NCI-H146 (cell line): ENCODE results near the gene KDM4C.
"Not testable (repeated sequence)": the region's sequence is repeated elsewhere in the genome, so short reads cannot be mapped to it uniquely, and the experiment has no call there.

Experiments
- DNase-seq: peaks from one replicate; lab custom pipeline; 2025; lab: John Stamatoyannopoulos, UW

The KDM4C gene

GRCh38 chr9:7171396-7172153 is 413.8 kb downstream of the KDM4C start:
- DNase-seq = no peak

GRCh38 chr9:7172154-7173115 is 414.7 kb downstream of the KDM4C start:
- peak; percentile 12 for DNase-seq

GRCh38 chr9:7173139-7173538 is 415.4 kb downstream of the KDM4C start:
- no peak for DNase-seq

GRCh38 chr9:7174301-7174700 is 416.5 kb downstream of the KDM4C start:
- DNase-seq = no peak

GRCh38 chr9:7174884-7175283 is 417.1 kb downstream of the KDM4C start:
- DNase-seq = no peak

GRCh38 chr9:7176561-7176960 is 418.8 kb downstream of the KDM4C start:
- DNase-seq = no peak

GRCh38 chr9:7177383-7177782 is 419.6 kb downstream of the KDM4C start:
- DNase-seq = no peak

GRCh38 chr9:7178729-7179128 is 421.0 kb downstream of the KDM4C start:
- no peak for DNase-seq

GRCh38 chr9:7180247-7180646 is 422.5 kb downstream of the KDM4C start:
- no peak for DNase-seq

GRCh38 chr9:7183139-7183538 is 425.4 kb downstream of the KDM4C start:
- DNase-seq = not testable (repeated sequence)

GRCh38 chr9:7185612-7186011 is 427.8 kb downstream of the KDM4C start:
- no peak for DNase-seq

- DNase-seq = peak; percentile 12
These were observed 428.4 kb downstream of the KDM4C start for GRCh38 chr9:7186175-7186574.

GRCh38 chr9:7192266-7192665 is 434.5 kb downstream of the KDM4C start:
- no peak for DNase-seq

GRCh38 chr9:7195526-7195925 is 437.8 kb downstream of the KDM4C start:
- no peak for DNase-seq

GRCh38 chr9:7196467-7196866 is 438.7 kb downstream of the KDM4C start:
- DNase-seq = no peak

- DNase-seq = no peak
These were observed 443.4 kb downstream of the KDM4C start for GRCh38 chr9:7201196-7201595.

GRCh38 chr9:7205806-7206205 is 448.0 kb downstream of the KDM4C start:
- DNase-seq = peak; percentile 41

GRCh38 chr9:7206221-7206758 is 448.5 kb downstream of the KDM4C start:
- DNase-seq = no peak

- no peak for DNase-seq
These were observed 451.4 kb downstream of the KDM4C start for GRCh38 chr9:7209016-7209715.

- peak; percentile 12 for DNase-seq
These were observed 452.2 kb downstream of the KDM4C start for GRCh38 chr9:7209990-7210389.

GRCh38 chr9:7210854-7211637 is 453.3 kb downstream of the KDM4C start:
- no peak for DNase-seq
